Epithelial cell of prostate (primary cell): ENCODE results near the gene SLC26A4.
A peak's percentile ranks its signal among the peaks of the same experiment; 100 is the strongest.

ENCODE experiments used
- DNase-seq: peaks from one replicate; pipeline ENCODE4 v3.0.0-alpha.2; 2011; ENCODE audit warnings: low read depth, low spot score
- H3K27ac ChIP-seq: fragments of 450-650 bp; 2 replicates; pipeline ENCODE4 v1.5.1; 2017; ENCODE audit warnings: mild to moderate bottlenecking

Gene SLC26A4

GRCh38 chr7:107658467-107658866, 2.2 kb upstream of the SLC26A4 start:
- DNase-seq: no peak
- H3K27ac ChIP-seq: no peak overlapping the region

GRCh38 chr7:107659666-107660065, 962 bp upstream of the SLC26A4 start:
- no peak overlapping the region for H3K27ac ChIP-seq
- DNase-seq: peak; percentile 3

- DNase-seq: peak; percentile 12
- no peak overlapping the region for H3K27ac ChIP-seq
These were observed 645 bp downstream of the SLC26A4 start for GRCh38 chr7:107661081-107661864.

GRCh38 chr7:107661865-107662379, 1.3 kb downstream of the SLC26A4 start:
- no peak overlapping the region for H3K27ac ChIP-seq
- DNase-seq: no peak

GRCh38 chr7:107663196-107663595, 2.6 kb downstream of the SLC26A4 start:
- DNase-seq: no peak
- no peak overlapping the region for H3K27ac ChIP-seq

- no peak for DNase-seq
- H3K27ac ChIP-seq: peak overlapping the region; percentile 43
These were observed 6.2 kb downstream of the SLC26A4 start for GRCh38 chr7:107666790-107667189.

- H3K27ac ChIP-seq: peak overlapping the region; percentile 43
- no peak for DNase-seq
These were observed 6.7 kb downstream of the SLC26A4 start for GRCh38 chr7:107667341-107667740.

- DNase-seq: no peak
- H3K27ac ChIP-seq: no peak overlapping the region
These were observed 7.7 kb downstream of the SLC26A4 start for GRCh38 chr7:107668296-107668695.

GRCh38 chr7:107672183-107672582, 11.6 kb downstream of the SLC26A4 start:
- no peak for DNase-seq

GRCh38 chr7:107676249-107676648, 15.6 kb downstream of the SLC26A4 start:
- no peak for DNase-seq
- H3K27ac ChIP-seq: no peak overlapping the region

More at GRCh38 chr7:107672183-107672582, 11.6 kb downstream of the SLC26A4 start:
- H3K27ac ChIP-seq: no peak overlapping the region

GRCh38 chr7:107678110-107678753, 17.6 kb downstream of the SLC26A4 start:
- no peak for DNase-seq
- H3K27ac ChIP-seq: no peak overlapping the region

- no peak overlapping the region for H3K27ac ChIP-seq
- no peak for DNase-seq
These were observed 19.9 kb downstream of the SLC26A4 start for GRCh38 chr7:107680478-107680877.

GRCh38 chr7:107682886-107683285, 22.3 kb downstream of the SLC26A4 start:
- H3K27ac ChIP-seq: no peak overlapping the region

GRCh38 chr7:107684287-107684686, 23.7 kb downstream of the SLC26A4 start:
- no peak overlapping the region for H3K27ac ChIP-seq
- no peak for DNase-seq

More at GRCh38 chr7:107682886-107683285, 22.3 kb downstream of the SLC26A4 start:
- DNase-seq: no peak

GRCh38 chr7:107684947-107685463, 24.4 kb downstream of the SLC26A4 start:
- DNase-seq: no peak
- H3K27ac ChIP-seq: no peak overlapping the region

- H3K27ac ChIP-seq: no peak overlapping the region
- no peak for DNase-seq
These were observed 26.3 kb downstream of the SLC26A4 start for GRCh38 chr7:107686816-107687387.

- no peak overlapping the region for H3K27ac ChIP-seq
- DNase-seq: no peak
These were observed 27.0 kb downstream of the SLC26A4 start for GRCh38 chr7:107687656-107688055.

- H3K27ac ChIP-seq: no peak overlapping the region
- DNase-seq: no peak
These were observed 28.9 kb downstream of the SLC26A4 start for GRCh38 chr7:107689553-107689952.

- DNase-seq: no peak
These were observed 29.5 kb downstream of the SLC26A4 start for GRCh38 chr7:107690084-107690483.

GRCh38 chr7:107690611-107691010, 30.0 kb downstream of the SLC26A4 start:
- no peak for DNase-seq

More at GRCh38 chr7:107690084-107690483, 29.5 kb downstream of the SLC26A4 start:
- no peak overlapping the region for H3K27ac ChIP-seq

GRCh38 chr7:107691716-107692115, 31.1 kb downstream of the SLC26A4 start:
- no peak for DNase-seq
- no peak overlapping the region for H3K27ac ChIP-seq

More at GRCh38 chr7:107690611-107691010, 30.0 kb downstream of the SLC26A4 start:
- no peak overlapping the region for H3K27ac ChIP-seq
